H9 (cell line): Measurements from ENCODE around the gene STAC. TPM values are rescaled to one million over a fixed set of nuclear protein-coding genes. Genes with fewer than 3 reads are reported as not detected.

Source experiments
- DNase-seq: peaks from one replicate; pipeline ENCODE4 v3.0.0-alpha.2; 2017
- H2AFZ ChIP-seq: one replicate; pipeline ENCODE4 v1.6.1; 2013; ENCODE audit warnings: mild to moderate bottlenecking, low read length, control low read depth, moderate library complexity
- H2AK5ac ChIP-seq: 2 replicates; pipeline ENCODE4 v1.6.1; 2013; ENCODE audit warnings: low read length, control low read depth, mixed read lengths; ENCODE audit not compliant: insufficient read length
- H2BK120ac ChIP-seq: one replicate; pipeline ENCODE4 v1.6.1; 2013; ENCODE audit warnings: low read depth, mild to moderate bottlenecking, low read length, control low read depth, inconsistent platforms; ENCODE audit not compliant: poor library complexity, severe bottlenecking
- H2BK12ac ChIP-seq: 2 replicates; pipeline ENCODE4 v1.6.1; 2013; ENCODE audit warnings: low read length, control low read depth, mixed read lengths, low read depth; ENCODE audit not compliant: insufficient read length
- H2BK15ac ChIP-seq: 2 replicates; pipeline ENCODE4 v1.6.1; 2013; ENCODE audit warnings: low read depth, low read length, control low read depth
- H2BK20ac ChIP-seq: one replicate; pipeline ENCODE4 v1.6.1; 2013; ENCODE audit warnings: low read depth, mild to moderate bottlenecking, low read length, control low read depth, inconsistent platforms; ENCODE audit not compliant: poor library complexity, severe bottlenecking
- H2BK5ac ChIP-seq: 2 replicates; pipeline ENCODE4 v1.6.1; 2013; ENCODE audit warnings: low read length, control low read depth, mixed read lengths; ENCODE audit not compliant: insufficient read length
- H3K14ac ChIP-seq: 2 replicates; pipeline ENCODE4 v1.6.1; 2013; ENCODE audit warnings: low read length, control low read depth; ENCODE audit not compliant: insufficient read depth
- H3K18ac ChIP-seq: 2 replicates; pipeline ENCODE4 v1.6.1; 2013; ENCODE audit warnings: low read depth, mild to moderate bottlenecking, mixed read lengths, low read length, control low read depth; ENCODE audit not compliant: insufficient read length
- H3K23ac ChIP-seq: 2 replicates; pipeline ENCODE4 v1.6.1; 2013; ENCODE audit warnings: low read length, control low read depth, mixed read lengths, low read depth; ENCODE audit not compliant: insufficient read length
- H3K23me2 ChIP-seq: 2 replicates; pipeline ENCODE4 v1.6.1; 2013; ENCODE audit warnings: low read depth, mild to moderate bottlenecking, mixed read lengths, low read length, control low read depth; ENCODE audit not compliant: insufficient read length, poor library complexity, severe bottlenecking
- H3K27ac ChIP-seq: 2 replicates; pipeline ENCODE4 v1.5.1; 2013; ENCODE audit warnings: low read length, control low read depth, mixed read lengths, low read depth; ENCODE audit not compliant: insufficient read length
- H3K27me3 ChIP-seq: 2 replicates; pipeline ENCODE4 v1.6.1; 2013; ENCODE audit warnings: low read length, control low read depth, inconsistent platforms; ENCODE audit not compliant: insufficient read depth
- H3K4ac ChIP-seq: 2 replicates; pipeline ENCODE4 v1.6.1; 2013; ENCODE audit warnings: low read depth, mild to moderate bottlenecking, control low read depth, inconsistent platforms, low read length, moderate library complexity
- H3K4me1 ChIP-seq: 2 replicates; pipeline ENCODE4 v1.6.1; 2013; ENCODE audit warnings: low read length, control low read depth, inconsistent platforms; ENCODE audit not compliant: insufficient read depth
- H3K4me2 ChIP-seq: 2 replicates; pipeline ENCODE4 v1.6.1; 2013; ENCODE audit warnings: low read length, control low read depth, mixed read lengths; ENCODE audit not compliant: insufficient read length, insufficient read depth
- H3K56ac ChIP-seq: 2 replicates; pipeline ENCODE4 v1.6.1; 2013; ENCODE audit warnings: low read depth, mild to moderate bottlenecking, mixed read lengths, low read length, control low read depth; ENCODE audit not compliant: insufficient read length
- H3K79me1 ChIP-seq: 2 replicates; pipeline ENCODE4 v1.6.1; 2013; ENCODE audit warnings: low read depth, mild to moderate bottlenecking, moderate library complexity, low read length, control low read depth, inconsistent platforms; ENCODE audit not compliant: insufficient read depth, poor library complexity, severe bottlenecking
- H3K79me2 ChIP-seq: 2 replicates; pipeline ENCODE4 v1.6.1; 2013; ENCODE audit warnings: low read length, control low read depth, inconsistent platforms; ENCODE audit not compliant: insufficient read depth
- H3K9ac ChIP-seq: 2 replicates; pipeline ENCODE4 v1.6.1; 2013; ENCODE audit warnings: low read length, control low read depth, mixed read lengths; ENCODE audit not compliant: insufficient read length; ENCODE audit errors: extremely low read depth
- H3K9me3 ChIP-seq: one replicate; pipeline ENCODE4 v1.6.1; 2013; ENCODE audit warnings: low read depth, low read length, inconsistent platforms; ENCODE audit not compliant: control insufficient read depth
- H3T11ph ChIP-seq: one replicate; pipeline ENCODE4 v1.6.1; 2013; ENCODE audit warnings: mild to moderate bottlenecking, low read length, control low read depth, inconsistent platforms
- H4K20me1 ChIP-seq: one replicate; pipeline ENCODE4 v1.6.1; 2013; ENCODE audit not compliant: control insufficient read depth, insufficient read length, insufficient read depth
- H4K5ac ChIP-seq: 2 replicates; pipeline ENCODE4 v1.6.1; 2013; ENCODE audit warnings: low read depth, mild to moderate bottlenecking, mixed read lengths, low read length, control low read depth; ENCODE audit not compliant: insufficient read length
- H4K8ac ChIP-seq: replicated peaks from 2 replicates; pipeline ENCODE4 v1.6.1; 2013; ENCODE audit warnings: low read length, control low read depth, mixed read lengths, low read depth; ENCODE audit not compliant: insufficient read length
- H4K91ac ChIP-seq: 2 replicates; pipeline ENCODE4 v1.6.1; 2013; ENCODE audit warnings: low read depth, mild to moderate bottlenecking, moderate library complexity, mixed read lengths, low read length, control low read depth; ENCODE audit not compliant: insufficient read length
- H3K27ac Mint-ChIP-seq, 3 experiments: 2 replicates in 2 of 3; 3 replicates in 1 of 3; pipeline ENCODE4 v1.8.0; 2020 to 2021; ENCODE audit warnings: mixed read lengths in 3 of 3, mild to moderate bottlenecking in 1 of 3, moderate library complexity in 1 of 3
- H3K27me3 Mint-ChIP-seq: 2 replicates; pipeline ENCODE4 v1.8.0; 2021; ENCODE audit warnings: low read depth, mild to moderate bottlenecking, moderate library complexity, mixed read lengths
- H3K36me3 Mint-ChIP-seq, 3 experiments: 2 replicates in 2 of 3; 3 replicates in 1 of 3; pipeline ENCODE4 v1.8.0; 2020 to 2021; ENCODE audit warnings: low read depth in 3 of 3, mixed read lengths in 3 of 3; ENCODE audit not compliant: insufficient read depth in 1 of 3
- H3K4me1 Mint-ChIP-seq, 2 experiments: 2 replicates each; pipeline ENCODE4 v1.8.0; 2020; ENCODE audit warnings: mixed read lengths in 2 of 2
- H3K4me3 Mint-ChIP-seq, 2 experiments: 2 replicates in 1 of 2; 3 replicates in 1 of 2; pipeline ENCODE4 v1.8.0; 2020 to 2021; ENCODE audit warnings: mild to moderate bottlenecking in 2 of 2, mixed read lengths in 2 of 2, moderate library complexity in 1 of 2
- H3K9me3 Mint-ChIP-seq, 2 experiments: 2 replicates in 1 of 2; 3 replicates in 1 of 2; pipeline ENCODE4 v1.8.0; 2020; ENCODE audit warnings: mild to moderate bottlenecking in 2 of 2, mixed read lengths in 2 of 2, moderate library complexity in 1 of 2
- CTCF ChIP-seq: fragments of 200-600 bp; sonication (generic); conservative IDR thresholded peaks from 3 replicates; pipeline ENCODE4 v1.8.0; 2021; ENCODE audit warnings: antibody characterized with exemption, mild to moderate bottlenecking
- WGBS: extraction: QIAGEN DNeasy Blood & Tissue Kit; methylation state at CpG from one replicate; pipeline ENCODE4 v1.1.7; 2013; ENCODE audit warnings: missing lambda C conversion rate, low lambda C conversion rate, mixed read lengths; ENCODE audit not compliant: insufficient read length; ENCODE audit errors: extremely low coverage; 5-methylcytosine and 5-hydroxymethylcytosine counted together
- total RNA-seq: library from RNA; stranded (reverse); gene quantifications from 2 replicates; pipeline ENCODE4 v1.2.1, GENCODE V29; 2021

STAC gene
- total RNA-seq, 1 experiment from 2014 or later, result 3.0 TPM

- no peaks in the 10 kb centered on the region for H4K20me1 ChIP-seq
- no peak overlapping the region for H3K14ac ChIP-seq
- no CpG with 5 or more reads among the region's 5 CpGs for WGBS
- H3T11ph ChIP-seq, result no peak overlapping the region
- H3K9me3 ChIP-seq, result no peaks in the 10 kb centered on the region
- H3K23me2 ChIP-seq, result no peaks in the 10 kb centered on the region
- Mint-ChIP-seq H3K4me3 (no peak overlapping the region), H3K4me1 (no peaks in the 10 kb centered on the region), H3K36me3 (peaks cover 0 to 5% (median 2%) of the 10 kb centered on the region in 3 experiments; a peak in 4 of 7 replicates), H3K9me3 (no peaks in the 10 kb centered on the region), H3K27me3 (no peaks in the 10 kb centered on the region), H3K27ac (no peak overlapping the region)
- TF ChIP-seq CTCF, result no peak
- no peak overlapping the region for H2BK120ac ChIP-seq
- H2AFZ ChIP-seq, result no peak overlapping the region
- no peak overlapping the region for H3K56ac ChIP-seq
- no peak overlapping the region for H2BK15ac ChIP-seq
- no peak overlapping the region for H3K4me2 ChIP-seq
- no peak overlapping the region for H2BK5ac ChIP-seq
- no peak overlapping the region for H3K27ac ChIP-seq
- no peak overlapping the region for H3K18ac ChIP-seq
- no peaks in the 10 kb centered on the region for H3K27me3 ChIP-seq
- no peaks in the 10 kb centered on the region for H3K79me1 ChIP-seq
- no peak overlapping the region for H2AK5ac ChIP-seq
- H3K79me2 ChIP-seq, result no peaks in the 10 kb centered on the region
- H4K8ac ChIP-seq, result no peak overlapping the region
- H2BK20ac ChIP-seq, result no peak overlapping the region
- H4K91ac ChIP-seq, result no peak overlapping the region
- H2BK12ac ChIP-seq, result no peak overlapping the region
- DNase-seq, result no peak
- no peak overlapping the region for H4K5ac ChIP-seq
- no peak overlapping the region for H3K4ac ChIP-seq
- no peaks in the 10 kb centered on the region for H3K4me1 ChIP-seq
- no peak overlapping the region for H3K9ac ChIP-seq
- H3K23ac ChIP-seq, result no peak overlapping the region
These were observed 77.4 kb downstream of the STAC start for GRCh38 chr3:36457667-36458066.
